ENCODE data around the gene CYP26C1. TPM values are rescaled to one million over a fixed set of nuclear protein-coding genes. Genes with fewer than 3 reads are reported as not detected.

The CYP26C1 gene
- total and polyA plus RNA-seq, 9 of the 15 experiments (the other 6 are each of a cell fraction or from before 2014, with no cell fraction given), result 0.07 to 0.09 (median 0.07) TPM; not detected in 6

GRCh38 chr10:93081318-93081717, 20.7 kb downstream of the CYP26C1 start:
- no TSS peak for BruUV-seq (replicated peaks)
- POLR2A ChIA-PET, result no interaction called here
- CTCF ChIA-PET (ENCODE audit: low intra/inter-chr PET ratio), result no interaction called here

More at GRCh38 chr10:93081318-93081717, 20.7 kb downstream of the CYP26C1 start:
- peaks cover 0 to 12% of the 10 kb centered on the region in 2 experiments; a peak in 3 of 5 replicates for H3K4me1 ChIP-seq (replicated peaks in 1 of 2; ENCODE audit: control insufficient read depth in 2 of 2, insufficient read depth in 2 of 2, low read length in 2 of 2)
- no peak for ATAC-seq
- peaks cover 2 to 11% of the 10 kb centered on the region in 2 experiments; a peak in 4 of 5 replicates for H3K27me3 ChIP-seq (ENCODE audit: control insufficient read depth in 2 of 2, insufficient read depth in 2 of 2, low read length in 2 of 2)
- DNase-seq (ENCODE audit: extremely low read depth in 1 of 4, low spot score in 3 of 4), result no peak
- no peaks in the 10 kb centered on the region for H3K36me3 ChIP-seq (ENCODE audit: control insufficient read depth, insufficient read depth, low read length)
- no peak overlapping the region for H2AFZ ChIP-seq (ENCODE audit: low read depth, low read length)
- H3K9me1 ChIP-seq (ENCODE audit: control insufficient read depth, insufficient read depth, low read length), result peaks cover 2% of the 10 kb centered on the region
- H3K9ac ChIP-seq (ENCODE audit: insufficient read depth in 1 of 2, low read depth in 2 of 2, low read length in 2 of 2), result no peak overlapping the region
- H3K27ac ChIP-seq (ENCODE audit: extremely low read depth, low read depth, low read length), result no peak overlapping the region
- FAIRE-seq, result no peak
- H3K9me3 ChIP-seq (replicated peaks; ENCODE audit: control insufficient read depth, insufficient read depth, low read depth, low read length), result no peaks in the 10 kb centered on the region
- in situ Hi-C loops (cut with MboI) (loop anchor here (10.0 kb wide), 1 partner anchor 273 kb away; no protein-coding TSS in a partner anchor), intact Hi-C loops (cut with micrococcal nuclease) (loop anchor here (2.0 kb wide), 1 partner anchor 275 kb away; no protein-coding TSS in a partner anchor)
- TF ChIP-seq HBP1 (CRISPR knock-in tag; IDR thresholded peaks at IDR 0.05) (no peak), THRAP3 (IDR thresholded peaks at IDR 0.05; ENCODE audit: borderline replicate concordance) (no peak), ZFP36 (IDR thresholded peaks at IDR 0.05; ENCODE audit: low read depth, low read length, partially characterized antibody) (no peak), FOXA3 (CRISPR knock-in tag; conservative IDR thresholded peaks at IDR 0.05 in 1 of 2, IDR thresholded peaks at IDR 0.05 in 1 of 2) (no peak)
- H3K79me2 ChIP-seq (ENCODE audit: control insufficient read depth, insufficient read depth, low read length), result no peaks in the 10 kb centered on the region
- no peak overlapping the region for H3K4me2 ChIP-seq (ENCODE audit: insufficient read depth, low read length)
- WGBS (ENCODE audit: insufficient coverage, low coverage, missing lambda C conversion rate), result 7% methylated on average over 3 of the region's 3 CpGs
- H3K4me3 ChIP-seq, result no peak overlapping the region
- H4K20me1 ChIP-seq (replicated peaks; ENCODE audit: control insufficient read depth, insufficient read depth, low read length), result no peaks in the 10 kb centered on the region; the same call in 1 of the 2 replicates

All from K562 (cell line).